NCI-H2107 treated with DMSO at 0.1 percent for 48 hours (cell line): Measurements from ENCODE around the gene PSME2.

ENCODE experiments used
- DNase-seq: peaks from one replicate; lab custom pipeline; 2025; ENCODE audit not compliant: unreplicated experiment; lab: John Stamatoyannopoulos, UW

PSME2 gene

DNA sequence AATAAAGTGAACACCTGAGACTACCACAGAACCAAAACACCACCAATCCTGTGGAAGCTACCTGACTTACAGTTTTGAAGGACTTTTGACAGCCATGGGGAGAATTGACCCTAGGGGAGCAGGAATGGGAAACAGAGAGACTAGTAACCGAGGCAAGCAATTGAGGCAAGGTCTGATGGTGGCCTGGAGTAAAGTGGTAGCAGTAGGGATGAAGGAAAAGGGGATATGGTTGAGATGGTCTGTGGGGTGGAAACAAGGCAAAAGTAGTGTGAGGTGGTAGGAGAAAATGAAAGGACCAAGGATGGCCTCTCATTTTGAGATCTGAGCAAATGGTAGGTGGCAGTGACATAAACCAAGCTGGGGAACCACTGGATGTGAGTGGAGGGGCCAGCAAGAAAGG, 10.4 kb upstream of the PSME2 start:
- DNase-seq: no peak

DNA sequence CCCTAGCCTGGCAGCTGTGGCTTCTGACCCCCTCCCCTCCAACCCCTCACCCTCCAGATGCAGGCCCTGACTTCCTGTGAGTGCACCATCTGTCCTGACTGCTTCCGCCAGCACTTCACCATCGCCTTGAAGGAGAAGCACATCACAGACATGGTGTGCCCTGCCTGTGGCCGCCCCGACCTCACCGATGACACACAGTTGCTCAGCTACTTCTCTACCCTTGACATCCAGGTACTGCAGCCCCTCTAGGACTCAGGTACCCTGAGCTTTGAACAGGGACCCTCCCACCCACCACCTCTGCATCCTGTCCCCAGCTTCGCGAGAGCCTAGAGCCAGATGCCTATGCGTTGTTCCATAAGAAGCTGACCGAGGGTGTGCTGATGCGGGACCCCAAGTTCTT, 8.7 kb upstream of the PSME2 start:
- DNase-seq: no peak

DNA sequence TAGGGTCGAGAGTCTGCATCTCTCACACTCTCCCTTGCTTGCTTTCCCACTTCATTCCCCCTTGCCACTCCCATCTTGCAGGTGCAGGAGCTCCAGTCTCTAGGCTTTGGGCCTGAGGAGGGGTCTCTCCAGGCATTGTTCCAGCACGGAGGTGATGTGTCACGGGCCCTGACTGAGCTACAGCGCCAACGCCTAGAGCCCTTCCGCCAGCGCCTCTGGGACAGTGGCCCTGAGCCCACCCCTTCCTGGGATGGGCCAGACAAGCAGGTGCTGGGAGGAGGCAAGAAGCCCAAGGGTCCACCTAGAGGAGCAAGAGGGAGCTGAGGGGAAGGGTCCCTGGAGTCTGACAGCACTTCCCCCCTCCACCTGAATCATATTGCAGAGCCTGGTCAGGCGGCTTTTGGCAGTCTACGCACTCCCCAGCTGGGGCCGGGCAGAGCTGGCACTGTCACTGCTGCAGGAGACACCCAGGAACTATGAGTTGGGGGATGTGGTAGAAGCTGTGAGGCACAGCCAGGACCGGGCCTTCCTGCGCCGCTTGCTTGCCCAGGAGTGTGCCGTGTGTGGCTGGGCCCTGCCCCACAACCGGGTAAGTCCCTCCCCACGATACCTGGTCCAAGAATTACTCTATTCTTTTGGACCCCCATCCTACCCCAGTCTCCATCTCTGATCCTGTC, 5.1 kb upstream of the PSME2 start:
- no peak for DNase-seq

DNA sequence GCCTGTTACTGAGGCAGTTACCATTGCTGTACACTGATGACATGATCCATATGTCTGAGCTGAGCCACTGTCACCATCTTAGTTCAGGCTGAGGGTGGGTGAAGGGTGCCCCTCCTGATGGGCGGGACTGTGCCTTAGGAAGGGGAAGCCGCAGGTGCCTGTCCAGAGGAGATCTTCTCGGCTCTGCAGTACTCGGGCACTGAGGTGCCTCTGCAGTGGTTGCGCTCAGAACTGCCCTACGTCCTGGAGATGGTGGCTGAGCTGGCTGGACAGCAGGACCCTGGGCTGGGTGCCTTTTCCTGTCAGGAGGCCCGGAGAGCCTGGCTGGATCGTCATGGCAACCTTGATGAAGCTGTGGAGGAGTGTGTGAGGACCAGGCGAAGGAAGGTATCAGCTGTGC, 4.6 kb upstream of the PSME2 start:
- no peak for DNase-seq

DNA sequence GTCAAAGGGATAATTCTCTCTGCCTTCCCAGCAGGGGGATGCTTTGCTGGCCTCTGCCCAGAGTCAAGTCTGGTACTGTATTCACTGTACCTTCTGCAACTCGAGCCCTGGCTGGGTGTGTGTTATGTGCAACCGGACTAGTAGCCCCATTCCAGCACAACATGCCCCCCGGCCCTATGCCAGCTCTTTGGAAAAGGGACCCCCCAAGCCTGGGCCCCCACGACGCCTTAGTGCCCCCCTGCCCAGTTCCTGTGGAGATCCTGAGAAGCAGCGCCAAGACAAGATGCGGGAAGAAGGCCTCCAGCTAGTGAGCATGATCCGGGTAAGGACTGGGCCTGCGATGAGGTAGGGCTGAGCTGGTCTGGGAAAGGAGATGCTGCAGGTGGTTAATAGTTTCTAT, 4.2 kb upstream of the PSME2 start:
- DNase-seq: no peak

DNA sequence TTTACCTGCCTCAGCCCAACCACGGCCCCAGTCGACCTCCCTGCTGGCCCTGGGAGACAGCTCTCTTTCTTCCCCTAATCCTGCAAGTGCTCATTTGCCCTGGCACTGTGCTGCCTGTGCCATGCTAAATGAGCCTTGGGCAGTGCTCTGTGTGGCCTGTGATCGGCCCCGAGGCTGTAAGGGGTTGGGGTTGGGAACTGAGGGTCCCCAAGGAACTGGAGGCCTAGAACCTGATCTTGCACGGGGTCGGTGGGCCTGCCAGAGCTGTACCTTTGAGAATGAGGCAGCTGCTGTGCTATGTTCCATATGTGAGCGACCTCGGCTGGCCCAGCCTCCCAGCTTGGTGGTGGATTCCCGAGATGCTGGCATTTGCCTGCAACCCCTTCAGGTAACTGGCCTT, 3.7 kb upstream of the PSME2 start:
- DNase-seq: no peak

DNA sequence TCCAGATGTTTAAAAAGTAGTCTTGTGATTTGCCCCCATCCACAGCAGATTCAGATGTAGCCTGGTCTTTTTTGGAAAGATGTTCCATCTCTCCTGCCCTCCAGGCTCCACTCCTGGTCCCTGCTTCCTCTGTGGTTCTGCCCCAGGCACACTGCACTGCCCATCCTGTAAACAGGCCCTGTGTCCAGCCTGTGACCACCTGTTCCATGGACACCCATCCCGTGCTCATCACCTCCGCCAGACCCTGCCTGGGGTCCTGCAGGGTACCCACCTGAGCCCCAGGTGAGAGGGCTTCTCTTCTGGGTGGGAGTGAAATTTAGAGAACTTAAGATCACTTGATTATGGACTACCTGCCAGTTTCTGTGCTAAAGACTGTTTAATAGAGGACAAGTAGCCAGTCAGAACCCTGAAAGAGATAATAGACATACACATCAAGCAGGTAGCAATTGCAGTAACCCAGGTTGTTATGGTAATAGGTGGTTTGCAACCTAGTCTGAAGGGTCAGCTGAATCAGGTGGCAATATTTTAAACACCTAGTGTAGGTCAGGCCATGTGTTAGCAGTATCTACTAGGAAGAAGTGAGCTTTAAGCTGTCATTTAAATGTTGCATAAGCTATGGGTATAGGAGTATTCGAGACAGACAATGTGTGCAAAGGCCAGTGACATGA, 3.0 kb upstream of the PSME2 start:
- DNase-seq: no peak

DNA sequence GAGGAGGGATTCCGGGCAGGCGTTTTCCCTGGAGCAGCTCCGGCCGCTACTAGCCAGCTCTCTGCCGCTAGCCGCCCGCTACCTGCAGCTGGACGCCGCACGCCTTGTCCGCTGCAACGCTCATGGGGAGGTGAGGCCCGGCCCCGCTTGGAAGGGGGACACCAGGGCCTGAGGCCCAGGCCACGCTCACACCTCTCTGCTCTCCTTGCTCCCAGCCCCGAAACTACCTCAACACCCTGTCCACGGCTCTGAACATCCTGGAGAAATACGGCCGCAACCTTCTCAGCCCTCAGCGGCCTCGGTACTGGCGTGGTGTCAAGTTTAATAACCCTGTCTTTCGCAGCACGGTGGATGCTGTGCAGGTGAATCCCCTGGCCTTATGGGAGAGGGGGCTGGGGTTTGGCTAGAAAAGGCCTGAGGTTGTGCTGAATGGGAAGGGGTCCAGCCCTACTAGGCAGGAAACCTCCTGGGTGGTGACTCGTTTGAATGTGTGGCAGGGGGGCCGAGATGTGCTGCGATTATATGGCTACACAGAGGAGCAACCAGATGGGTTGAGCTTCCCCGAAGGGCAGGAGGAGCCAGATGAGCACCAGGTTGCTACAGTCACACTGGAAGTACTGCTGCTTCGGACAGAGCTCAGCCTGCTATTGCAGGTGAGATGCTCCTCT, 1.5 kb upstream of the PSME2 start:
- DNase-seq: no peak

DNA sequence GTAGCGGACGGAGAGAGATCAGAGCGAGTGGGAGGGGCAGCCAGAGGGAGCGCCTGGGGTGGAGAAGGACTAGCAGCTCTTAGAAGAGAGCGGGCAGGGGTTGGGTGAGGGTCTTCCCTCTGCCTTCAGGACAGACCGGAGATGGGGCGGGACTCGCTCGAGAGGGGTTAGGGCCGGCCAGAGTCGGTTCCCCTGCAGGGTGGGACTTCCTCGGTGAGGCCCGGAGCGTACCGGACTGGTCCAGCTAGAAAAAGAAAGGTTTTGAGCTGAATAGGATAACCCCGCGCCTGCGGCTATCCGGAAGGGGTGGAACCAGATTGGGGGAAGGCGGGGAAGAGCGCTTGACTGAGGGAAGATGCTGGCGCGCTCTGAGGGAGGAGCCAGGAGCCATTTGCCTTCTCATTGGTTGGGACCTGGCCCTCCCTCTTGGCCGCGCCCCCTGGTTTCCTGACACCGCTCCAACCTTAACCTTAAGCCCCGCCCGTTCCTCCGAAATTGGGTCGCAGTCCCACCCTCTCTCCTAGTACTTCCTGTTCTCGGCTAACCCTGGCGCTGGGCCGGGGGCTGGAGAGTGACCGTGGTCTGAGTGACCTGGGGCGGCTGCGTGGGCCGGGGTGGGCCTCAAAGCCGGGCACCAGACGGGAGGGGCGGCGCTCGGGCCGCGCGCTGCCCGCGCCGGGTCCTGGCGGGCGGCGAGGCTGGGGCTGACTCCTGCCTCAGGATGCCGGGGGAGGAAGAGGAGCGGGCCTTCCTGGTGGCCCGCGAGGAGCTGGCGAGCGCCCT, 759 bp upstream of the PSME2 start, which contains the start of gene RNF31:
TSS of gene RNF31 (plus strand) at position 521 of the 783 bp plus-strand sequence. CDS start at position 722, 201 bp downstream.
- DNase-seq: peak; percentile 99

DNA sequence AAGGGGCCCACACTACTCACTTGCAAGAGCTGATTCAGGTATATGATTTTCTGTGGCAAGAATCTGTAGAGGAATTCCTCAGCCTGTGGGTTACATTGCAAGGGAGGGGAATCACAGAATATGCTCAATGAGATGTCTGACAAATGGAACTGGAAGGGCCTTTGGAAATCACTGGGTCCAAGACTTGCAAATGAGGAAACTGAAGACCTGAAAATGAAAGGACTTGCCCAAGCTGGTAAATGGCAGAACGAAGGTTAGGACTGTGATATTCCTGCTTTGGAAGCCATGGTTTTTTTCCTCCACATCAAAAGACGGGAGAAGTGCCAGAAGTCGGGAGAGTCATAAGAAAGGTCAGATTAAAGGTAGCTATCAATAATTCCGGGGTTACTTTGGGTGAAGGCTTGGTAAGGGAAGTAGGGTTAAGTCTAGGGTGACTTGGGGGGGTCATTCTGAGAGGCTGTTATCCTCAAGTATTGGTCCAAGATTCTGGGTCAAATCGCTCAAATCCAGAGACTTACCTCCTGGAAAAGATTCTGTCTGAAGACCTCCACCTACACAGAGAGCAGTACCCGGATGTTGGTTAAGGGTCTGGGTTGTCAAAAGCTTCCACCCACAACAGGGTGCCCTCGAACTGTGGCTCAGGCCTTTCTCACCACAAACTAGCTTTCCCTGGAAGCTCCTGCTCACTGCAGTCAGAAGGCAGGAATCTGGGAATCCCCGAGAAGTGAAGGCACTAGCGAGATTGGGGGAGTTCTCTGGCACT, 539 bp downstream of the PSME2 start:
- no peak for DNase-seq

DNA sequence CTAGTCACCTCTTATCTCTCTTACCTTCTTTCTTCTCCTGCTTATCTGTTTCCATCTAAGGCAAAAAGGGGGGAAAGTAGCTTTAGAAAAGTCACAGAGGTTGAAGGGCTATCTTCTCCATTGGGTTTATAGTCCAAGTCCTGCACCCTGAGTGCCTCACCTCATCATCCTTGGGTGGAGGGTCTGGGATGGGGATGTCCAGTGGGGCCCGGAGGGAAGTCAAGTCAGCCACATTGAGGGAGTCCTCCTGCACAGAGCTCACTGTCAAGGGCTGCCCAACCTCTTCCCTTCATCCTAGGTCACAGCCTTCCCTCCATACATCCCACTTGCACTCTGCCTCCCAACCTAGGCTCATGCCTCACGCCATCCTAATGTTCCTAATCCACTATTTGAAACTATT, 1.2 kb downstream of the PSME2 start:
- no peak for DNase-seq

DNA sequence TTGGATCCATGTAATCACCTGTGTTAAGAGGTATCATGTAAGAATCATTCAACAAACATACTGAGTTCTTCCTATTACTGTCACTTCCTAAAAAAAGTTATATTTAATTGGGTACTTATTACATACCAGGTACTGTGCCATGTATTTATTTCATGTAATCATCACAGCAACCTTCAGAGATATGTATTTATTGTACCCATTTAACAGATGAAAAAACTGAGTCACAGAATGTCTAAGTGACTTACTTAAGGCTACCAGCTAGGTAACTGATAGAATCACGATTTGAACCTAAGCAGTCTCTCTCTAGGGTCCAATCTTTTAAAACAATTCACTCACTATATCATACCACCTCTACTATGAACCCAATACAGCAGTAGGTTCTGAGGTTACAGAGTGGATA, 2.0 kb downstream of the PSME2 start:
- no peak for DNase-seq

DNA sequence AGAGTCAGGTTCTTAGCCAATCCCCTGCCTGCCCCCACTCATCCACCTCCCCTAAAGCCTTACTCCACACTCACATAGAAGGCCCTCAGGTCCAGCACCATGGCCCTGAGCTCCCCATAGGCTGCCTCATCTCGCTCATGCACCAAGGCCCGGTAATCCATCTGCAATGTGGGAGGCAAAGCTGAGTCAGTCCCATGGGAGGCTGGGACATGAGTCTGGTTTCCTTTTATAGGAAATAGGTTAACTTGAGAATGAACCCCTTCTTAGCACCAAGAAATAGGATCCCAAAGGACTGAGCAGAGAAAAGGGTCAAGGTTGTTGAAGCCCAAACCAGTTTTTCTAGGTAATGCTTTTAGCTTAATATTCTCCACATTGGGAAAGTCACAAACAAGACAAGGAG, 2.9 kb downstream of the PSME2 start:
- DNase-seq: no peak

DNA sequence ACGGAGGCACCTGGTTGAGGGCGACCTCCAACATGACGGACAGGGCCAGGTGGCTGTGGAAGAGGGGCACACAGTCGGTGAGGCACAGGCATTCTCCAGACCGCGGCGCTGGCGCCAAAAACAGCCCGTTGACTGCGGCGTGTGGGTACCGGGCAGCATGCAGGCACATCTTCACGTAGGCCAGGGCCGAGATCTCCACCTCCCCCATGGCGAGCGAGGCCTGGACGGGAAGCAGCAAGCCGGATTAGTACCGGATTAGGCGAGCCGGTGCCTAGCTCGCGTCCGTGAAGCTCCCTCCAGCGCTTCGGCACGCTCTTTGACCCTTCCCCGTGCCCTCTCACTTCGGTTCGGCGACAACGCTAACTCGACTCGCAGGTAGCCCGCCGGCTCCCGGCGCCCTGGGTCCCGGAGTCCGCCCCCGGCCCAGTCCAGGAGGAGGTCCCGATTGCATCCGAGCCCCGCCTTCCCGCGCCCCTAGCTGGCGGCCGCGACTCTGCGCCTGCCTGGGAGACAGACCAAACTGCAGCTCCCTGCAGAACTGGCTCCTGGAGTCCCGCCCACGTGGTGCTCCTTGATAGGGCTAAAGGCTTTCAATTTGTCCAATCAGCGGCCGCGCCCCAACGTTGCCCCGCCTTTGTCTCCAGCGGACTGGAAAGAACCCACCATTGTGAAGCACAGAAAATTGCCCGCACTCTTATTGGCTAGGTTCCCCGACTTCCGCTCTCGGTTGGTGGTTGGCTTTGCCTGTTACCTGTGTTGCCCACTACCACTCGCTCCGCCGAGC, 5.1 kb downstream of the PSME2 start, which contains the start of gene EMC9:
TSS of gene EMC9 (minus strand) at position 495 of the 784 bp plus-strand sequence. CDS start at position 208, 287 bp downstream.
- peak; percentile 100 for DNase-seq

DNA sequence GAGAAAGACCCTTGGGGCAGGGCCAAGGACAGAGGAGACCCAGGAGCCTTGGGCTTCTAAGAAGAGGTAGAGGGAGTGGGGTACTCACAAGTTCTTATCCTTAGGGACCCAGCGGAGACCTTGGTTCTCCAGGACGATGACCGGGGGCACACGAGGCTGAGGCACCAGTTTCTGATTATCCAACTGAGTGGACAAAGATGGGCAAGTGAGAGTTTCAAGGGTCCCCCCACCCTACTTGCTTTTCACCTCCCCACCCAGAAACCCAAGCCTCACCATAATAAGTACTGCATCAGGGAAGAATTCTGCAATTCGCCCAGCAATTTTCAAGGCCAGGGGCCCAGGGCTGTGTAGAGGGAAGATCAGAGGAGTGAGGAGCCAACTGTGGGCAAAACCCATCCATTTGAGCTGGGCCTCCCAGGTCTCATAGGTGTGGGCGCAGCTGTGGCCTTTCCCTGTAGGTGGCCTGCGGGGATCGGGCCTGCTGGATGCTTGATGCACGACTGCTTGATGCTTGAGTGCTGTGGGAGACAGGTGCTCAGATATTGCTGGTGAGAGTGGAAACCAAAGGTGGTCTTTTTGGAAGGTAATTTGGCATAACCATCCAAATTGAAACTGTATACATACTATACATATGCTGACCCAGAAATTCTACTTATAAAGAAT, 7.0 kb downstream of the PSME2 start:
- no peak for DNase-seq

DNA sequence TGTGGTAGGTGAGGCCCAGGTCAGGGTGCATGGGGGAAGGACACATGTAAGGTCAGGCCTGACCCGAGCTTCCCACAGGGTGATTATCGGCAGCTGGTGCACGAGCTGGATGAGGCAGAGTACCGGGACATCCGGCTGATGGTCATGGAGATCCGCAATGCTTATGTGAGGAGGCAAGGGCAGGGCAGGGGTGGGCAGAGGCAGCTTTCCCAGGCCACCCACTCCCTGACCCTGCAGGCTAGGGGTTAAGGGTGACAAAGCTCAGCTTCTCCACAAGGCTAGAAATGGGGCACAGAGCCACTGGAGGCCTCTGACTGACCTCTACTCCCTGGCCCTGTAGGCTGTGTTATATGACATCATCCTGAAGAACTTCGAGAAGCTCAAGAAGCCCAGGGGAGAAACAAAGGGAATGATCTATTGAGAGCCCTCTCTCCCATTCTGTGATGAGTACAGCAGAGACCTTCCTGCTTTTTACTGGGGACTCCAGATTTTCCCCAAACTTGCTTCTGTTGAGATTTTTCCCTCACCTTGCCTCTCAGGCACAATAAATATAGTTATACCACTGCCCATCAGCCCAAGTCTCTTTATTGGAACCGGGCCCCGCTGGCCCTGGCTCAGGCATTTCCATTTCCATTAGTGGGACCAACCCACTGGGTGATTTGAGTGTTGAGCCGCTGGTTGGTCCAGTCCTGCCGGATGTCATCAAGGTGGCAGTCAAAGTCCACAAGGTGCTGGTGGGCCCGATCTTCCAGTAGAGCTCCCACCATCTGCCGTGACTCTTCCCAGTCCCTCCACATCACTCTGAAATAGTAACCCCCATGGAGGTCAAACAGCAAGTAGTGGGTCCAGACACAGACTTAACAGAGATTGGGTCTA, 7.8 kb downstream of the PSME2 start:
- DNase-seq: no peak

DNA sequence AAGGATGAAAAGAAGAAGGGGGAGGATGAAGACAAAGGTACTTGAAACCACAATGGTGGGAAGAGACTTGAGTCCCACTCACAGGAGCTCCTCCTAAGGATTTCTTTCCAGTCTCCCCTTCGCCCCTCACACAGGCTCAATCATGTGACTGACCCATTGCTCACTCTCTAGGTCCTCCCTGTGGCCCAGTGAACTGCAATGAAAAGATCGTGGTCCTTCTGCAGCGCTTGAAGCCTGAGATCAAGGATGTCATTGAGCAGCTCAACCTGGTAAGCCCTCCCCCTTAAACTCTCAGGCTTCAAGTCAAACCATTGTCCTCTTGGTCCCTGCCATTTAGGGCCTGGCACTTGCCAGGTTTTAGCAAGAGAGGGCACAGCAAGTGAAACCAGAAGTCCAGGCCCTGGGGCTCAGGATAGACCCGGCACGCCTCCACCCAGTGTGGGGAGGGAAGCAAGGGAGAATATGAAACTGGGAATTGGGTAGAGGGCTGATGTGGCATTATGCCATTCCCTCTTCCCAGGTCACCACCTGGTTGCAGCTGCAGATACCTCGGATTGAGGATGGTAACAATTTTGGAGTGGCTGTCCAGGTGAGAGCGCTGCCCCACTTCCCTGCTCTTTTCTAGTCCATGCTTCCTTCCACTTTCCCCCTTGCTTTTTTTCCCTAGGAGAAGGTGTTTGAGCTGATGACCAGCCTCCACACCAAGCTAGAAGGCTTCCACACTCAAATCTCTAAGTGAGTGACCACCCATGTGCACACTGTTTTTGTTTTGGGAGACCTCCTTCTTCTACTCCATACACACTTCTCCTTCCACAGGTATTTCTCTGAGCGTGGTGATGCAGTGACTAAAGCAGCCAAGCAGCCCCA, 8.6 kb downstream of the PSME2 start:
- DNase-seq: no peak
